SK-N-SH treated with all-trans-retinoic acid at 6 μM for 48 hours (cell line): ENCODE measurements around the gene OGFOD3.
A peak's percentile ranks its signal among the peaks of the same experiment; 100 is the strongest.
"Not testable (repeated sequence)": the region's sequence is repeated elsewhere in the genome, so short reads cannot be mapped to it uniquely, and the experiment has no call there.

Source experiments
- ATAC-seq: fragments of 200-7000 bp; cut with Tn5 transposase; 3 replicates; pipeline ENCODE4 v1.9.1; 2020; ENCODE audit warnings: mild to moderate bottlenecking, moderate library complexity
- ARNTL ChIP-seq: fragments of 450-650 bp; formaldehyde crosslinking; IDR thresholded peaks from 2 replicates; pipeline ENCODE4 v1.5.0; 2020; ENCODE audit warnings: low read depth, mild to moderate bottlenecking, moderate library complexity, borderline replicate concordance
- BACH2 ChIP-seq: fragments of 250-450 bp; sonication (Bioruptor Pico); IDR thresholded peaks from 2 replicates; pipeline ENCODE4 v1.9.0; 2021; ENCODE audit warnings: mild to moderate bottlenecking, borderline replicate concordance
- CSDC2 ChIP-seq: fragments of 250-450 bp; sonication (Bioruptor Pico); IDR thresholded peaks from 2 replicates; pipeline ENCODE4 v1.5.0; 2020; ENCODE audit warnings: mild to moderate bottlenecking, moderate library complexity
- GLIS3 ChIP-seq: fragments of 250-450 bp; sonication (Bioruptor Pico); IDR thresholded peaks from 2 replicates; pipeline ENCODE4 v1.5.0; 2020; ENCODE audit warnings: mild to moderate bottlenecking, moderate library complexity
- ISL1 ChIP-seq: fragments of 250-450 bp; sonication (Bioruptor Pico); IDR thresholded peaks from 2 replicates; pipeline ENCODE4 v2.1.2; 2022; ENCODE audit warnings: mild to moderate bottlenecking, moderate library complexity
- OSR1 ChIP-seq: fragments of 250-450 bp; sonication (Bioruptor Pico); IDR thresholded peaks from 2 replicates; pipeline ENCODE4 v1.8.0; 2022; ENCODE audit warnings: moderate library complexity, mild to moderate bottlenecking, inconsistent platforms
- PPARA ChIP-seq: fragments of 250-450 bp; sonication (Bioruptor Pico); IDR thresholded peaks from 2 replicates; pipeline ENCODE4 v1.5.0; 2020; ENCODE audit warnings: mild to moderate bottlenecking, borderline replicate concordance
- RARB ChIP-seq: fragments of 250-450 bp; sonication (Bioruptor Pico); IDR thresholded peaks from 2 replicates; pipeline ENCODE4 v1.8.0; 2021; ENCODE audit warnings: mild to moderate bottlenecking, moderate library complexity
- SNAI2 ChIP-seq: fragments of 250-450 bp; sonication (Bioruptor Pico); IDR thresholded peaks from 2 replicates; pipeline ENCODE4 v1.5.0; 2020; ENCODE audit warnings: mild to moderate bottlenecking, moderate library complexity
- ZC3H10 ChIP-seq: fragments of 250-450 bp; sonication (Bioruptor Pico); IDR thresholded peaks from 2 replicates; pipeline ENCODE4 v1.5.1; 2021; ENCODE audit warnings: mild to moderate bottlenecking, moderate library complexity
- ZFP3 ChIP-seq: fragments of 250-450 bp; sonication (Bioruptor Pico); IDR thresholded peaks from 2 replicates; pipeline ENCODE4 v1.5.0; 2020; ENCODE audit warnings: mild to moderate bottlenecking, moderate library complexity
- ZFP30 ChIP-seq: fragments of 450-650 bp; formaldehyde crosslinking; IDR thresholded peaks from 2 replicates; pipeline ENCODE4 v1.5.0; 2022; ENCODE audit warnings: mild to moderate bottlenecking, moderate library complexity
- ZNF565 ChIP-seq: fragments of 450-650 bp; formaldehyde crosslinking; conservative IDR thresholded peaks from 2 replicates; pipeline ENCODE4 v1.5.0; 2020; ENCODE audit warnings: low read depth, mild to moderate bottlenecking, moderate library complexity
- ZNF8 ChIP-seq: fragments of 450-650 bp; formaldehyde crosslinking; IDR thresholded peaks from 2 replicates; pipeline ENCODE4 v1.5.0; 2020; ENCODE audit warnings: mild to moderate bottlenecking, moderate library complexity
- TF ChIP-seq, protein P1 (sequence below): fragments of 250-450 bp; sonication (Bioruptor Pico); IDR thresholded peaks from 2 replicates; pipeline ENCODE4 v1.5.1; 2020; ENCODE audit warnings: low read depth, mild to moderate bottlenecking, moderate library complexity
- TF ChIP-seq, protein P2 (sequence below): fragments of 250-450 bp; sonication (Bioruptor Pico); IDR thresholded peaks from 2 replicates; pipeline ENCODE4 v1.8.0; 2021; ENCODE audit warnings: low read depth, mild to moderate bottlenecking, moderate library complexity, borderline replicate concordance
- TF ChIP-seq, protein P3 (sequence below): fragments of 250-450 bp; sonication (Bioruptor Pico); IDR thresholded peaks from 2 replicates; pipeline ENCODE4 v1.5.1; 2021; ENCODE audit warnings: mild to moderate bottlenecking, moderate library complexity
- TF ChIP-seq, protein P4 (sequence below): fragments of 250-450 bp; sonication (Bioruptor Pico); IDR thresholded peaks from 2 replicates; pipeline ENCODE4 v1.5.0; 2020; ENCODE audit warnings: mild to moderate bottlenecking, moderate library complexity
- TF ChIP-seq, protein P5 (sequence below): fragments of 250-450 bp; sonication (Bioruptor Pico); IDR thresholded peaks from 2 replicates; pipeline ENCODE4 v1.8.0; 2020; ENCODE audit warnings: mild to moderate bottlenecking, moderate library complexity, borderline replicate concordance

OGFOD3 gene

DNA sequence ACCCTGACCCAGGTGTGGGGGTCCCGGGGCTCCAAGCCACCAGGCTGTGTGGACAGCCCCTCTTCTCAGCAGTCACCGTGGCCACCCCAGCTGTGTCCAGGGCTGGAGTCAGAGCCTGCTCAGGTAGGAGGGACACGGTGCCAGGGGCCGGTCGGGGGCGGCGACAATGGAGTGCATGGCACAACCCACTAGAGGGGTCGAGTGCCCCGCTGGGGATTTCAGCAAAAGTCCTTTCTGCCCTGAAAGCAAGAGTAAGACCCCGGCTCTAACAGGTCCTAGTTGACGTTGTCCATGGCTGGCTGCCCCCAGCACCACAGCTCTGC lies 35.5 kb downstream of the OGFOD3 start (continued):
- no peak for TF ChIP-seq ZNF565
- no peak for TF ChIP-seq SNAI2 (CRISPR knock-in tag)
- no peak for TF ChIP-seq CSDC2 (CRISPR knock-in tag)
- TF ChIP-seq OSR1 (CRISPR knock-in tag): no peak
- no peak for TF ChIP-seq ZNF8 (CRISPR knock-in tag)
- TF ChIP-seq BACH2 (CRISPR knock-in tag): no peak
- TF ChIP-seq ARNTL (CRISPR knock-in tag): no peak
- TF ChIP-seq ZC3H10 (CRISPR knock-in tag): no peak
- no peak for TF ChIP-seq ZFP3 (CRISPR knock-in tag)
- no peak for TF ChIP-seq ISL1 (CRISPR knock-in tag)
- TF ChIP-seq, all 23 proteins: peak for 0

DNA sequence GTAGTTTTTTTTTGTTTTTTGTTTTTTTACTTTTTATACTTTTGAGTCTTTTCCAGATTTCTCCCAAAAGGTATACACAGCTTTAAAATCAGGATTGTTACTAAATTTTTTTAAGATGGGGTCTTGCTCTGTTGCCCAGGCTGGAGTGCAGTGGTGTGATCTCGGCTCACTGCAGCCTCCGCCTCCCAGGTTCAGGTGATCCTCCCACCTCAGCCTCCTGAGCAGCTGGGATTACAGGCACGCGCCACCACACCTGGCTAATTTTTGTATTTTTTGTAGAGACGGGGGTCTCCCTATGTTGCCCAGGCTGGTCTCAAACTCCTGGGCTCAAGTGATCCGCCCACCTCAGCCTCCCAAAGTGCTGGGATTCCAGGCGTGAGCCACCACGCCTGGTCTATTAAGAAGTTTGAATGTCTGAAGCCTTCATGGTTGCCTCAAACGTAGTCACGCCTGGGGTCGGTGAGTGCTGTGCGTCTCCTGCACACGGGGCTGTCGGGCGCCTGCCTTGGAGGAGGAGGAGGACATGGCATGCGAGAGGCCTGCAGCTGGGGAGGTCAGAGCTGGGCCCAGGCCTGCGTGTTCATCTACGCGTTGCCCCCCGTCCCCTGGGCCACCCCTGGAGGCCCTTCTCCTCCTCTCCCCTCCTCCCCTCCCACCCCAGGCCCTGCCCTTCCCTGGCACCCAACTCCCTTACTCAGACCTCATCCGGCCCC lies 36.0 kb downstream of the OGFOD3 start:
- ATAC-seq: not testable (repeated sequence)

DNA sequence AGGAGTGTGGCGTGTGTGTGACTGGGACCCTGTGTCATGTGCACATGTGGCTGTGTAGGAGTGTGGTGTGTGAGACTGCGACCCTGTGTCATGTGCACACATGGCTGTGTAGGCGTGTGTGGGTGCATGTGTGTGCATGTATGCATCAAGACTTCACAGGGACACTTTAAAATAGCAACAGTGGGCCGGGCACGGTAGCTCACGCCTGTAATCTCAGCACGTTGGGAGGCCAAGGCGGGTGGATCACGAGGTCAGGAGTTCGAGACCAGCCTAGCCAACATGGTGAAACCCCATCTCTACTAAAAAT lies 36.7 kb downstream of the OGFOD3 start:
- ATAC-seq: not testable (repeated sequence)

DNA sequence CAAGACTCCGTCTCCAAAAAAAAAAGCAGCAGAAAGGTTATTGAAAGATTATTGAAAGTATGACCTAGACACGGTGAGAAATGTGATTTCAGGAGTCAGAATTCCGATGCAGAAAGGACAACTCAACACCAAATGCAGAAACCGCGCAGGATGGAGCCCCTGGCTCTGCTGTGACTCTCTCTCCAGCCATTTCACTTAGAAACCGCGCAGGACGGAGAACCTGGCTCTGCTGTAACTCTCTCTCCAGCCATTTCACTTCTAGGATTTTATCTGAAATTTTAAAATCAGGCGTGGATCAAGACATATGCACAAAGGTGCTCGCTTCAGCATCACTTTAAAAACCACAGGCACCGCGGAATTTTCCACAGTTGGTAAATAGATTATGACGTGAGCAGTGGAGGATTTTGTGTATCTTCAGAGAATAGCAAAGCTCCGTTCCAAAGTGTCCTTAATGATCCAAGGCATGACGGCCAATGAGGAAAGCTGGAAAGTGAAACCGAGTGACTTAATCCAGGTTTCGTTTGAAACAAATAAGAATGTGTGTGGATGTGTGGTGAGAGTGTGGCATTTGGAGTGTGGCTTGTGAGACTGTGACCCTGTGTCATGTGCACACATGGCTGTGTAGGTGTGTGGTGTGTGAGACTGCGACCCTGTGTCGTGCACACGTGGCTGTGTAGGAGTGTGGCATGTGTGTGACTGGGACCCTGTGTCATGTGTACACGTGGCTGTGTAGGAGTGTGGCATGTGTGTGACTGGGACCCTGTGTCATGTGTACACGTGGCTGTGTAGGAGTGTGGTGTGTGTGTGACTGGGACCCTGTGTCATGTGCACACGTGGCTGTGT lies 37.3 kb downstream of the OGFOD3 start:
- TF ChIP-seq ZFP30 (CRISPR knock-in tag) (no peak), RARB (CRISPR knock-in tag) (no peak), ZFP3 (CRISPR knock-in tag) (no peak), GLIS3 (no peak), OSR1 (CRISPR knock-in tag) (no peak), ISL1 (CRISPR knock-in tag) (no peak), CSDC2 (CRISPR knock-in tag) (no peak), PPARA (no peak), ZNF565 (no peak), ARNTL (CRISPR knock-in tag) (no peak), BACH2 (CRISPR knock-in tag) (no peak)
- TF ChIP-seq, protein P1, sequence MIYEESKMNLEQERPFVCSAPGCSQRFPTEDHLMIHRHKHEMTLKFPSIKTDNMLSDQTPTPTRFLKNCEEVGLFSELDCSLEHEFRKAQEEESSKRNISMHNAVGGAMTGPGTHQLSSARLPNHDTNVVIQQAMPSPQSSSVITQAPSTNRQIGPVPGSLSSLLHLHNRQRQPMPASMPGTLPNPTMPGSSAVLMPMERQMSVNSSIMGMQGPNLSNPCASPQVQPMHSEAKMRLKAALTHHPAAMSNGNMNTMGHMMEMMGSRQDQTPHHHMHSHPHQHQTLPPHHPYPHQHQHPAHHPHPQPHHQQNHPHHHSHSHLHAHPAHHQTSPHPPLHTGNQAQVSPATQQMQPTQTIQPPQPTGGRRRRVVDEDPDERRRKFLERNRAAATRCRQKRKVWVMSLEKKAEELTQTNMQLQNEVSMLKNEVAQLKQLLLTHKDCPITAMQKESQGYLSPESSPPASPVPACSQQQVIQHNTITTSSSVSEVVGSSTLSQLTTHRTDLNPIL (CRISPR knock-in tag): no peak
- TF ChIP-seq, protein P2, sequence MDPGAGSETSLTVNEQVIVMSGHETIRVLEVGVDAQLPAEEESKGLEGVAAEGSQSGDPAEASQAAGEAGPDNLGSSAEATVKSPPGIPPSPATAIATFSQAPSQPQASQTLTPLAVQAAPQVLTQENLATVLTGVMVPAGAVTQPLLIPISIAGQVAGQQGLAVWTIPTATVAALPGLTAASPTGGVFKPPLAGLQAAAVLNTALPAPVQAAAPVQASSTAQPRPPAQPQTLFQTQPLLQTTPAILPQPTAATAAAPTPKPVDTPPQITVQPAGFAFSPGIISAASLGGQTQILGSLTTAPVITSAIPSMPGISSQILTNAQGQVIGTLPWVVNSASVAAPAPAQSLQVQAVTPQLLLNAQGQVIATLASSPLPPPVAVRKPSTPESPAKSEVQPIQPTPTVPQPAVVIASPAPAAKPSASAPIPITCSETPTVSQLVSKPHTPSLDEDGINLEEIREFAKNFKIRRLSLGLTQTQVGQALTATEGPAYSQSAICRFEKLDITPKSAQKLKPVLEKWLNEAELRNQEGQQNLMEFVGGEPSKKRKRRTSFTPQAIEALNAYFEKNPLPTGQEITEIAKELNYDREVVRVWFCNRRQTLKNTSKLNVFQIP (CRISPR knock-in tag): no peak
- TF ChIP-seq, protein P3, sequence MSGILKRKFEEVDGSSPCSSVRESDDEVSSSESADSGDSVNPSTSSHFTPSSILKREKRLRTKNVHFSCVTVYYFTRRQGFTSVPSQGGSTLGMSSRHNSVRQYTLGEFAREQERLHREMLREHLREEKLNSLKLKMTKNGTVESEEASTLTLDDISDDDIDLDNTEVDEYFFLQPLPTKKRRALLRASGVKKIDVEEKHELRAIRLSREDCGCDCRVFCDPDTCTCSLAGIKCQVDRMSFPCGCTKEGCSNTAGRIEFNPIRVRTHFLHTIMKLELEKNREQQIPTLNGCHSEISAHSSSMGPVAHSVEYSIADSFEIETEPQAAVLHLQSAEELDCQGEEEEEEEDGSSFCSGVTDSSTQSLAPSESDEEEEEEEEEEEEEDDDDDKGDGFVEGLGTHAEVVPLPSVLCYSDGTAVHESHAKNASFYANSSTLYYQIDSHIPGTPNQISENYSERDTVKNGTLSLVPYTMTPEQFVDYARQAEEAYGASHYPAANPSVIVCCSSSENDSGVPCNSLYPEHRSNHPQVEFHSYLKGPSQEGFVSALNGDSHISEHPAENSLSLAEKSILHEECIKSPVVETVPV: no peak
- TF ChIP-seq, protein P4, sequence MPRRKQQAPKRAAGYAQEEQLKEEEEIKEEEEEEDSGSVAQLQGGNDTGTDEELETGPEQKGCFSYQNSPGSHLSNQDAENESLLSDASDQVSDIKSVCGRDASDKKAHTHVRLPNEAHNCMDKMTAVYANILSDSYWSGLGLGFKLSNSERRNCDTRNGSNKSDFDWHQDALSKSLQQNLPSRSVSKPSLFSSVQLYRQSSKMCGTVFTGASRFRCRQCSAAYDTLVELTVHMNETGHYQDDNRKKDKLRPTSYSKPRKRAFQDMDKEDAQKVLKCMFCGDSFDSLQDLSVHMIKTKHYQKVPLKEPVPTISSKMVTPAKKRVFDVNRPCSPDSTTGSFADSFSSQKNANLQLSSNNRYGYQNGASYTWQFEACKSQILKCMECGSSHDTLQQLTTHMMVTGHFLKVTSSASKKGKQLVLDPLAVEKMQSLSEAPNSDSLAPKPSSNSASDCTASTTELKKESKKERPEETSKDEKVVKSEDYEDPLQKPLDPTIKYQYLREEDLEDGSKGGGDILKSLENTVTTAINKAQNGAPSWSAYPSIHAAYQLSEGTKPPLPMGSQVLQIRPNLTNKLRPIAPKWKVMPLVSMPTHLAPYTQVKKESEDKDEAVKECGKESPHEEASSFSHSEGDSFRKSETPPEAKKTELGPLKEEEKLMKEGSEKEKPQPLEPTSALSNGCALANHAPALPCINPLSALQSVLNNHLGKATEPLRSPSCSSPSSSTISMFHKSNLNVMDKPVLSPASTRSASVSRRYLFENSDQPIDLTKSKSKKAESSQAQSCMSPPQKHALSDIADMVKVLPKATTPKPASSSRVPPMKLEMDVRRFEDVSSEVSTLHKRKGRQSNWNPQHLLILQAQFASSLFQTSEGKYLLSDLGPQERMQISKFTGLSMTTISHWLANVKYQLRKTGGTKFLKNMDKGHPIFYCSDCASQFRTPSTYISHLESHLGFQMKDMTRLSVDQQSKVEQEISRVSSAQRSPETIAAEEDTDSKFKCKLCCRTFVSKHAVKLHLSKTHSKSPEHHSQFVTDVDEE: no peak
- TF ChIP-seq, protein P5, sequence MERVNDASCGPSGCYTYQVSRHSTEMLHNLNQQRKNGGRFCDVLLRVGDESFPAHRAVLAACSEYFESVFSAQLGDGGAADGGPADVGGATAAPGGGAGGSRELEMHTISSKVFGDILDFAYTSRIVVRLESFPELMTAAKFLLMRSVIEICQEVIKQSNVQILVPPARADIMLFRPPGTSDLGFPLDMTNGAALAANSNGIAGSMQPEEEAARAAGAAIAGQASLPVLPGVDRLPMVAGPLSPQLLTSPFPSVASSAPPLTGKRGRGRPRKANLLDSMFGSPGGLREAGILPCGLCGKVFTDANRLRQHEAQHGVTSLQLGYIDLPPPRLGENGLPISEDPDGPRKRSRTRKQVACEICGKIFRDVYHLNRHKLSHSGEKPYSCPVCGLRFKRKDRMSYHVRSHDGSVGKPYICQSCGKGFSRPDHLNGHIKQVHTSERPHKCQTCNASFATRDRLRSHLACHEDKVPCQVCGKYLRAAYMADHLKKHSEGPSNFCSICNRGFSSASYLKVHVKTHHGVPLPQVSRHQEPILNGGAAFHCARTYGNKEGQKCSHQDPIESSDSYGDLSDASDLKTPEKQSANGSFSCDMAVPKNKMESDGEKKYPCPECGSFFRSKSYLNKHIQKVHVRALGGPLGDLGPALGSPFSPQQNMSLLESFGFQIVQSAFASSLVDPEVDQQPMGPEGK (CRISPR knock-in tag): no peak
- ATAC-seq: peak; percentile 54
